Measurements from ENCODE around the gene GPANK1. TPM values are rescaled to one million over a fixed set of nuclear protein-coding genes. Genes with fewer than 3 reads are reported as not detected.
A peak's percentile ranks its signal among the peaks of the same experiment; 100 is the strongest.

Gene GPANK1
- total RNA-seq, 1 experiment from 2014 or later: 18.3 TPM

- ATAC-seq (no peak), DNase-seq (ENCODE audit: low read depth, low spot score) (no peak)
- ChIA-PET CTCF (no interaction called here), POLR2A (no interaction called here)
- H3K4me3 ChIP-seq (ENCODE audit: low read depth in 2 of 2, low read length in 2 of 2): no peak overlapping the region
- BruUV-seq (replicated peaks): no TSS peak
- H3K36me3 ChIP-seq (ENCODE audit: control insufficient read depth, insufficient read depth, low read length): peaks cover 33% of the 10 kb centered on the region
- TF ChIP-seq CTCF (IDR thresholded peaks at IDR 0.05) (no peak), TCF7L2 (IDR thresholded peaks at IDR 0.05; ENCODE audit: low read depth, low read length) (no peak), POLR2AphosphoS5 (IDR thresholded peaks at IDR 0.05; ENCODE audit: low read depth, low read length) (no peak), REST (IDR thresholded peaks at IDR 0.05; ENCODE audit: insufficient read depth in 1 of 2, low read depth in 2 of 2, low read length in 1 of 2) (no peak), SIN3A (IDR thresholded peaks at IDR 0.05; ENCODE audit: borderline replicate concordance, insufficient read depth, low read depth, low read length) (no peak)
- no peak overlapping the region for H3K27ac ChIP-seq (ENCODE audit: low read length)
- in situ Hi-C loops (cut with HindIII; ENCODE audit: low pct_unique_long_range_greater_than_20kb, low sequenced_read_pairs) (no loop called here), intact Hi-C loops (cut with micrococcal nuclease; ENCODE audit: unreplicated experiment) (no loop called here)
- H3K9me3 ChIP-seq (ENCODE audit: control insufficient read depth, insufficient read depth, low read depth, low read length): no peaks in the 10 kb centered on the region
- H3K4me1 ChIP-seq (ENCODE audit: control insufficient read depth, insufficient read depth, low read length): no peaks in the 10 kb centered on the region
- no peaks in the 10 kb centered on the region for H3K27me3 ChIP-seq (ENCODE audit: control insufficient read depth, insufficient read depth, low read length)
Measured at GRCh38 chr6:31645325-31645724, 19.5 kb downstream of the GPANK1 start.

- H3K4me1 ChIP-seq (ENCODE audit: control insufficient read depth, insufficient read depth, low read length): no peaks in the 10 kb centered on the region
- H3K27ac ChIP-seq (ENCODE audit: low read length): no peak overlapping the region
- BruUV-seq (replicated peaks): no TSS peak
- no peak overlapping the region for H3K4me3 ChIP-seq (ENCODE audit: low read depth in 2 of 2, low read length in 2 of 2)
- intact Hi-C loops (cut with micrococcal nuclease; ENCODE audit: unreplicated experiment): no loop called here
- H3K27me3 ChIP-seq (ENCODE audit: control insufficient read depth, insufficient read depth, low read length): no peaks in the 10 kb centered on the region
- no peak for TF ChIP-seq POLR2AphosphoS5 (IDR thresholded peaks at IDR 0.05; ENCODE audit: low read depth, low read length)
- TF ChIP-seq TCF7L2 (IDR thresholded peaks at IDR 0.05; ENCODE audit: low read depth, low read length): no peak
- TF ChIP-seq REST (IDR thresholded peaks at IDR 0.05; ENCODE audit: insufficient read depth in 1 of 2, low read depth in 2 of 2, low read length in 1 of 2): no peak
- no peak for TF ChIP-seq SIN3A (IDR thresholded peaks at IDR 0.05; ENCODE audit: borderline replicate concordance, insufficient read depth, low read depth, low read length)
- TF ChIP-seq CTCF (IDR thresholded peaks at IDR 0.05): no peak
- ChIA-PET POLR2A (no interaction called here), CTCF (interaction anchor here (0.6 kb wide), 1 partner anchor 209 kb away, joined by 3 read pairs; no protein-coding TSS in a partner anchor)
- H3K36me3 ChIP-seq (ENCODE audit: control insufficient read depth, insufficient read depth, low read length): peaks cover 30% of the 10 kb centered on the region
- in situ Hi-C loops (cut with HindIII; ENCODE audit: low pct_unique_long_range_greater_than_20kb, low sequenced_read_pairs): no loop called here
- DNase-seq (ENCODE audit: low read depth, low spot score): no peak
- H3K9me3 ChIP-seq (ENCODE audit: control insufficient read depth, insufficient read depth, low read depth, low read length): no peaks in the 10 kb centered on the region
- ATAC-seq: 0 out of 2 replicates have a peak, but pooled peaks have one; percentile 38
Measured at GRCh38 chr6:31643818-31644454, 20.9 kb downstream of the GPANK1 start.
